ENCODE data around the gene HEG1.

Gene HEG1

GRCh38 chr3:124974691-124975090 is 81.1 kb downstream of the HEG1 start:
- no peak for DNase-seq
- peaks cover 0 to 7% (median 0%) of the 10 kb centered on the region in 4 experiments for H3K4me1 ChIP-seq (ENCODE audit: control extremely low read depth in 1 of 4, control insufficient read depth in 4 of 4, insufficient read depth in 4 of 4, low read length in 3 of 4)
- ChIA-PET POLR2A (no interaction called here), CTCF (no interaction called here)
- no peaks in the 10 kb centered on the region for H3K9me3 ChIP-seq (ENCODE audit: control extremely low read depth in 1 of 5, control insufficient read depth in 4 of 5, insufficient read depth in 2 of 5, low read depth in 1 of 5, low read length in 4 of 5)
- H3K4me3 ChIP-seq (ENCODE audit: control insufficient read depth in 1 of 7, extremely low read depth in 1 of 7, insufficient read depth in 4 of 7, low read depth in 2 of 7, low read length in 6 of 7) = no peak overlapping the region
- 100% methylated on average over 1 of the region's 2 CpGs for WGBS (ENCODE audit: insufficient coverage)
- H3K27ac ChIP-seq (ENCODE audit: insufficient read depth in 1 of 2, low read depth in 1 of 2, low read length in 2 of 2, poor library complexity in 1 of 2, severe bottlenecking in 2 of 2) = no peak overlapping the region
- peaks cover 0 to 9% (median 2%) of the 10 kb centered on the region in 4 experiments for H3K36me3 ChIP-seq (ENCODE audit: control insufficient read depth in 4 of 4, insufficient read depth in 4 of 4, low read length in 3 of 4)
- H3K27me3 ChIP-seq (replicated peaks in 2 of 5; ENCODE audit: control insufficient read depth in 4 of 5, insufficient read depth in 5 of 5, low read length in 4 of 5) = no peaks in the 10 kb centered on the region

- ChIA-PET POLR2A (no interaction called here), CTCF (no interaction called here)
- Histone ChIP-seq H3K9me3 (ENCODE audit: control extremely low read depth in 1 of 5, control insufficient read depth in 4 of 5, insufficient read depth in 2 of 5, low read depth in 1 of 5, low read length in 4 of 5) (no peaks in the 10 kb centered on the region), H3K4me1 (ENCODE audit: control extremely low read depth in 1 of 4, control insufficient read depth in 4 of 4, insufficient read depth in 4 of 4, low read length in 3 of 4) (peaks cover 0 to 7% (median 2%) of the 10 kb centered on the region in 4 experiments), H3K36me3 (ENCODE audit: control insufficient read depth in 4 of 4, insufficient read depth in 4 of 4, low read length in 3 of 4) (peaks cover 0 to 9% (median 2%) of the 10 kb centered on the region in 4 experiments), H3K27ac (ENCODE audit: insufficient read depth in 1 of 2, low read depth in 1 of 2, low read length in 2 of 2, poor library complexity in 1 of 2, severe bottlenecking in 2 of 2) (no peak overlapping the region), H3K27me3 (replicated peaks in 2 of 5; ENCODE audit: control insufficient read depth in 4 of 5, insufficient read depth in 5 of 5, low read length in 4 of 5) (no peaks in the 10 kb centered on the region), H3K4me3 (ENCODE audit: control insufficient read depth in 1 of 7, extremely low read depth in 1 of 7, insufficient read depth in 4 of 7, low read depth in 2 of 7, low read length in 6 of 7) (no peak overlapping the region)
- DNase-seq = no peak
These were observed 82.5 kb downstream of the HEG1 start for GRCh38 chr3:124973290-124973689.

GRCh38 chr3:124972457-124972856 is 83.3 kb downstream of the HEG1 start:
- POLR2A ChIA-PET = no interaction called here
- no peaks in the 10 kb centered on the region for H3K9me3 ChIP-seq (ENCODE audit: control extremely low read depth in 1 of 5, control insufficient read depth in 4 of 5, insufficient read depth in 2 of 5, low read depth in 1 of 5, low read length in 4 of 5)
- CTCF ChIA-PET = interaction anchor here (0.6 to 1.3 kb wide), 3 partner anchors 10 to 73 kb away, joined by 3 read pairs; no protein-coding TSS in a partner anchor
- H3K4me1 ChIP-seq (ENCODE audit: control extremely low read depth in 1 of 4, control insufficient read depth in 4 of 4, insufficient read depth in 4 of 4, low read length in 3 of 4) = peaks cover 0 to 7% (median 2%) of the 10 kb centered on the region in 4 experiments
- H3K27ac ChIP-seq (ENCODE audit: insufficient read depth in 1 of 2, low read depth in 1 of 2, low read length in 2 of 2, poor library complexity in 1 of 2, severe bottlenecking in 2 of 2) = no peak overlapping the region
- H3K4me3 ChIP-seq (ENCODE audit: control insufficient read depth in 1 of 7, extremely low read depth in 1 of 7, insufficient read depth in 4 of 7, low read depth in 2 of 7, low read length in 6 of 7) = no peak overlapping the region
- H3K36me3 ChIP-seq (ENCODE audit: control insufficient read depth in 4 of 4, insufficient read depth in 4 of 4, low read length in 3 of 4) = peaks cover 0 to 9% (median 2%) of the 10 kb centered on the region in 4 experiments
- no peaks in the 10 kb centered on the region for H3K27me3 ChIP-seq (replicated peaks in 2 of 5; ENCODE audit: control insufficient read depth in 4 of 5, insufficient read depth in 5 of 5, low read length in 4 of 5)
- DNase-seq = no peak
- 96% methylated on average over 3 of the region's 3 CpGs for WGBS (ENCODE audit: insufficient coverage)

- WGBS (ENCODE audit: insufficient coverage) = over 99% methylated on average over 18 of the region's 18 CpGs
- CTCF ChIA-PET = no interaction called here
- POLR2A ChIA-PET = no interaction called here
- no peaks in the 10 kb centered on the region for H3K9me3 ChIP-seq (ENCODE audit: control extremely low read depth in 1 of 5, control insufficient read depth in 4 of 5, insufficient read depth in 2 of 5, low read depth in 1 of 5, low read length in 4 of 5)
- no peak for DNase-seq
- H3K36me3 ChIP-seq (ENCODE audit: control insufficient read depth in 4 of 4, insufficient read depth in 4 of 4, low read length in 3 of 4) = peaks cover 0 to 9% (median 2%) of the 10 kb centered on the region in 4 experiments
- H3K27ac ChIP-seq (ENCODE audit: insufficient read depth in 1 of 2, low read depth in 1 of 2, low read length in 2 of 2, poor library complexity in 1 of 2, severe bottlenecking in 2 of 2) = no peak overlapping the region
- no peaks in the 10 kb centered on the region for H3K27me3 ChIP-seq (replicated peaks in 2 of 5; ENCODE audit: control insufficient read depth in 4 of 5, insufficient read depth in 5 of 5, low read length in 4 of 5)
- H3K4me3 ChIP-seq (ENCODE audit: control insufficient read depth in 1 of 7, extremely low read depth in 1 of 7, insufficient read depth in 4 of 7, low read depth in 2 of 7, low read length in 6 of 7) = no peak overlapping the region
- peaks cover 0 to 9% (median 3%) of the 10 kb centered on the region in 4 experiments for H3K4me1 ChIP-seq (ENCODE audit: control extremely low read depth in 1 of 4, control insufficient read depth in 4 of 4, insufficient read depth in 4 of 4, low read length in 3 of 4)
These were observed 85.7 kb downstream of the HEG1 start for GRCh38 chr3:124969963-124970722.

GRCh38 chr3:124969190-124969589 is 86.6 kb downstream of the HEG1 start:
- WGBS (ENCODE audit: insufficient coverage) = 84% methylated on average over 7 of the region's 8 CpGs
- DNase-seq = no peak
- H3K4me1 ChIP-seq (ENCODE audit: control extremely low read depth in 1 of 4, control insufficient read depth in 4 of 4, insufficient read depth in 4 of 4, low read length in 3 of 4) = peaks cover 0 to 9% (median 2%) of the 10 kb centered on the region in 4 experiments

DNA sequence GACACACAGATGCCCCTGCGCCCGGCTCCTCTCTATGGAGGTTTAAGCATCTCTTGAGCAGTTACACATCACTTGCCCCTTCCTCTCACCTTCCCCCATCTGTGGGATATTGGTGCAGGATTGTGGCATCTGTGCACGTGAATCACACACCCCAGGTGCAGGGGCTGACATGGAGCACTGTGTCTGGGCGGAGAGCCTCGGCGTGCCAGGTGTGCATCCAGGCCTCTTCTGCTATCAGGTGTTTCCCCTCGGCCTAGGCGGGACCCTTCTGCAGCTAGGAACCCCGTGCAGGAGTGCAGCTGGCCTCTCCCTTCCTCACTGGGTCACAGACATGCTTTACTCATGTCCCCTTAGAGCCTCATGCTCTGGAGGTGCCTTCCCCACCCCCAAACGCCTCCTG is 87.8 kb downstream of the HEG1 start:
- peaks cover 0 to 10% (median 5%) of the 10 kb centered on the region in 4 experiments for H3K4me1 ChIP-seq (ENCODE audit: control extremely low read depth in 1 of 4, control insufficient read depth in 4 of 4, insufficient read depth in 4 of 4, low read length in 3 of 4)
- no peak overlapping the region for H3K27ac ChIP-seq (ENCODE audit: insufficient read depth in 1 of 2, low read depth in 1 of 2, low read length in 2 of 2, poor library complexity in 1 of 2, severe bottlenecking in 2 of 2)
- ChIA-PET POLR2A (no interaction called here), CTCF (interaction anchor here (1.2 kb wide), 1 partner anchor 27 kb away, joined by 3 read pairs; no protein-coding TSS in a partner anchor)
- 94% methylated on average over 6 of the region's 10 CpGs for WGBS (ENCODE audit: insufficient coverage)
- H3K9me3 ChIP-seq (ENCODE audit: control extremely low read depth in 1 of 5, control insufficient read depth in 4 of 5, insufficient read depth in 2 of 5, low read depth in 1 of 5, low read length in 4 of 5) = no peaks in the 10 kb centered on the region
- DNase-seq = no peak
- no peaks in the 10 kb centered on the region for H3K27me3 ChIP-seq (replicated peaks in 2 of 5; ENCODE audit: control insufficient read depth in 4 of 5, insufficient read depth in 5 of 5, low read length in 4 of 5)
- peaks cover 0 to 9% (median 2%) of the 10 kb centered on the region in 4 experiments for H3K36me3 ChIP-seq (ENCODE audit: control insufficient read depth in 4 of 4, insufficient read depth in 4 of 4, low read length in 3 of 4)
- no peak overlapping the region for H3K4me3 ChIP-seq (ENCODE audit: control insufficient read depth in 1 of 7, extremely low read depth in 1 of 7, insufficient read depth in 4 of 7, low read depth in 2 of 7, low read length in 6 of 7)

More at GRCh38 chr3:124969190-124969589, 86.6 kb downstream of the HEG1 start:
- Histone ChIP-seq H3K9me3 (ENCODE audit: control extremely low read depth in 1 of 5, control insufficient read depth in 4 of 5, insufficient read depth in 2 of 5, low read depth in 1 of 5, low read length in 4 of 5) (no peaks in the 10 kb centered on the region), H3K36me3 (ENCODE audit: control insufficient read depth in 4 of 4, insufficient read depth in 4 of 4, low read length in 3 of 4) (peaks cover 0 to 9% (median 2%) of the 10 kb centered on the region in 4 experiments), H3K4me3 (ENCODE audit: control insufficient read depth in 1 of 7, extremely low read depth in 1 of 7, insufficient read depth in 4 of 7, low read depth in 2 of 7, low read length in 6 of 7) (no peak overlapping the region), H3K27ac (ENCODE audit: insufficient read depth in 1 of 2, low read depth in 1 of 2, low read length in 2 of 2, poor library complexity in 1 of 2, severe bottlenecking in 2 of 2) (no peak overlapping the region), H3K27me3 (replicated peaks in 2 of 5; ENCODE audit: control insufficient read depth in 4 of 5, insufficient read depth in 5 of 5, low read length in 4 of 5) (no peaks in the 10 kb centered on the region)
- CTCF ChIA-PET = no interaction called here
- POLR2A ChIA-PET = no interaction called here

All from common myeloid progenitor, CD34-positive (primary cell).